ENCODE results near the gene ERVW-1. TPM values are rescaled to one million over a fixed set of nuclear protein-coding genes. Genes with fewer than 3 reads are reported as not detected.

The ERVW-1 gene
- total and polyA plus RNA-seq, 3 donors from 2014 or later: 7.5 to 17.5 (median 16.5) TPM

- DNase-seq: no peak
- Histone ChIP-seq H3K27ac (no peak overlapping the region), H3K27me3 (no peaks in the 10 kb centered on the region), H3K4me1 (no peaks in the 10 kb centered on the region), H3K9me3 (no peaks in the 10 kb centered on the region), H3K4me3 (no peak overlapping the region), H3K36me3 (ENCODE audit: low read depth, missing control alignments) (no peaks in the 10 kb centered on the region)
- intact Hi-C loops (cut with DNase I; ENCODE audit: low total_unique reads): no loop called here
- TF ChIP-seq POLR2A (IDR thresholded peaks at IDR 0.05): no peak
- TF ChIP-seq, protein P1, sequence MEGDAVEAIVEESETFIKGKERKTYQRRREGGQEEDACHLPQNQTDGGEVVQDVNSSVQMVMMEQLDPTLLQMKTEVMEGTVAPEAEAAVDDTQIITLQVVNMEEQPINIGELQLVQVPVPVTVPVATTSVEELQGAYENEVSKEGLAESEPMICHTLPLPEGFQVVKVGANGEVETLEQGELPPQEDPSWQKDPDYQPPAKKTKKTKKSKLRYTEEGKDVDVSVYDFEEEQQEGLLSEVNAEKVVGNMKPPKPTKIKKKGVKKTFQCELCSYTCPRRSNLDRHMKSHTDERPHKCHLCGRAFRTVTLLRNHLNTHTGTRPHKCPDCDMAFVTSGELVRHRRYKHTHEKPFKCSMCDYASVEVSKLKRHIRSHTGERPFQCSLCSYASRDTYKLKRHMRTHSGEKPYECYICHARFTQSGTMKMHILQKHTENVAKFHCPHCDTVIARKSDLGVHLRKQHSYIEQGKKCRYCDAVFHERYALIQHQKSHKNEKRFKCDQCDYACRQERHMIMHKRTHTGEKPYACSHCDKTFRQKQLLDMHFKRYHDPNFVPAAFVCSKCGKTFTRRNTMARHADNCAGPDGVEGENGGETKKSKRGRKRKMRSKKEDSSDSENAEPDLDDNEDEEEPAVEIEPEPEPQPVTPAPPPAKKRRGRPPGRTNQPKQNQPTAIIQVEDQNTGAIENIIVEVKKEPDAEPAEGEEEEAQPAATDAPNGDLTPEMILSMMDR (IDR thresholded peaks at IDR 0.05): no peak
- WGBS, 2 donors: 64 to 73% methylated on average over 5 of the region's 5 CpGs
Observed at GRCh38 chr7:92423710-92424131, 54.0 kb downstream of the ERVW-1 start.

DNA sequence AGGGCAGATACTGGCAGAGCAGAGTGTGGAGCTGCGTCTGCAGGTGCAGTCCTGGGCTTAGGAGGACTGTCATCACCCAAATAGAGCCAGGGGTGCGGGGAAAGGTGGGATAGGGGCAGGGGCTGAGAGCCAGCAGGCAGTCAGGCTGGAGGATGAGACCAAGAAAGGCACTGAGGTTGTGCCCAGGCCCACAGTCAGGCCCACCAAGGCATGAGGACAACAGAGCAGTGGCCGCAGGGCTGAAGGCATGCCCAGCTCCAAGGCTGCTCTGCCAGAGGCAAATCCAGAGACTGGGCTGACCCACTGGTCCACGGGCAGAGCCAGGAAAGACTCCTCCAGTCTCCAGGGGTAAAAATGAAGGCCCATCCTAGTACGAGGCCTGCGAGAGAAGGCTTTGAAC, 54.8 kb downstream of the ERVW-1 start:
- Histone ChIP-seq H3K9me3 (no peaks in the 10 kb centered on the region), H3K27me3 (no peaks in the 10 kb centered on the region), H3K4me1 (no peaks in the 10 kb centered on the region), H3K27ac (no peak overlapping the region), H3K36me3 (ENCODE audit: low read depth, missing control alignments) (no peaks in the 10 kb centered on the region), H3K4me3 (no peak overlapping the region)
- 91 to 96% methylated on average over 6 of the region's 6 CpGs for WGBS, 2 donors
- TF ChIP-seq, protein P1 (IDR thresholded peaks at IDR 0.05): no peak
- no peak for TF ChIP-seq POLR2A (IDR thresholded peaks at IDR 0.05)
- intact Hi-C loops (cut with DNase I; ENCODE audit: low total_unique reads): no loop called here
- no peak for DNase-seq

GRCh38 chr7:92421676-92422435, 55.9 kb downstream of the ERVW-1 start:
- TF ChIP-seq, protein P1 (IDR thresholded peaks at IDR 0.05): no peak
- TF ChIP-seq POLR2A (IDR thresholded peaks at IDR 0.05): no peak

More at GRCh38 chr7:92421676-92422435, 55.9 kb downstream of the ERVW-1 start:
- no peak for DNase-seq
- H3K27me3 ChIP-seq: no peaks in the 10 kb centered on the region
- no peaks in the 10 kb centered on the region for H3K9me3 ChIP-seq
- intact Hi-C loops (cut with DNase I; ENCODE audit: low total_unique reads): no loop called here
- H3K27ac ChIP-seq: no peak overlapping the region
- H3K4me1 ChIP-seq: no peaks in the 10 kb centered on the region
- WGBS, 2 donors: 62 to 63% methylated on average over 5 of the region's 5 CpGs
- no peaks in the 10 kb centered on the region for H3K36me3 ChIP-seq (ENCODE audit: low read depth, missing control alignments)
- H3K4me3 ChIP-seq: no peak overlapping the region

Other genes starting within 250 kb of the ERVW-1 start
- gene KRIT1, start 232.0 kb downstream of the ERVW-1 start, total RNA-seq: 100 to 1,000 TPM; 116 to 140 TPM
- gene KRIT1, start 232.0 kb downstream of the ERVW-1 start, polyA plus RNA-seq (ENCODE audit: insufficient read depth, low read depth, low replicate concordance): 45.0 TPM
- 10 to 100 TPM; 84.4 to 97.8 TPM for gene ANKIB1, start 232.0 kb downstream of the ERVW-1 start, total RNA-seq
- gene ANKIB1, start 232.0 kb downstream of the ERVW-1 start, polyA plus RNA-seq (ENCODE audit: insufficient read depth, low read depth, low replicate concordance): 66.8 TPM
- gene GATAD1, start 30.5 kb downstream of the ERVW-1 start, total RNA-seq: 10 to 100 TPM; 65.5 to 71.7 TPM
- 22.7 TPM for gene GATAD1, start 30.5 kb downstream of the ERVW-1 start, polyA plus RNA-seq (ENCODE audit: insufficient read depth, low read depth, low replicate concordance)
- 10 to 100 TPM; 27.4 to 29.4 TPM for gene PEX1, start 50.6 kb upstream of the ERVW-1 start, total RNA-seq
- 20.4 TPM for gene PEX1, start 50.6 kb upstream of the ERVW-1 start, polyA plus RNA-seq (ENCODE audit: insufficient read depth, low read depth, low replicate concordance)
- 10 to 100 TPM; 20.5 to 22.5 TPM for gene RBM48, start 50.8 kb upstream of the ERVW-1 start, total RNA-seq
- gene RBM48, start 50.8 kb upstream of the ERVW-1 start, polyA plus RNA-seq (ENCODE audit: insufficient read depth, low read depth, low replicate concordance): 20.3 TPM
- 10 to 100 TPM; 20.1 to 24.3 TPM for gene FAM133B, start 112.4 kb upstream of the ERVW-1 start, total RNA-seq
- gene FAM133B, start 112.4 kb upstream of the ERVW-1 start, polyA plus RNA-seq (ENCODE audit: insufficient read depth, low read depth, low replicate concordance): 6.0 TPM

All from testis (tissue), 3 donors.